ENCODE measurements around the gene MED12L.

- no peak for TF ChIP-seq CTCF (conservative IDR thresholded peaks at IDR 0.05; ENCODE audit: low read length)
- no peak for TF ChIP-seq EZH2phosphoT487 (IDR thresholded peaks at IDR 0.05; ENCODE audit: borderline replicate concordance, low read depth, low read length)
Observed at GRCh38 chr3:151195826-151196225, 110.4 kb downstream of the MED12L start.

All from OCI-LY7 (cell line).